Uterus (tissue), 4 donors: ENCODE results near the gene CTRL. TPM values are rescaled to one million over a fixed set of nuclear protein-coding genes. Genes with fewer than 3 reads are reported as not detected.

ENCODE experiments used
- DNase-seq, 2 donors: peaks; one replicate each; pipeline ENCODE4 v3.0.0-alpha.2; 2019 to 2020
- H3K27ac ChIP-seq, 2 donors: fragments of 200-600 bp; sonication (generic); 1 replicate in 1 of 2; 2 replicates in 1 of 2; pipeline ENCODE4 v1.5.1; 2016 to 2018
- H3K27me3 ChIP-seq, 2 donors: fragments of 200-600 bp; sonication (generic); one replicate each; pipeline ENCODE4 v1.5.1; 2018 to 2019; ENCODE audit warnings: control low read depth in 1 of 2
- H3K36me3 ChIP-seq, 2 donors: fragments of 200-600 bp; sonication (generic); one replicate each; pipeline ENCODE4 v1.5.1; 2019; ENCODE audit warnings: control low read depth in 1 of 2
- H3K4me1 ChIP-seq, 2 donors: fragments of 200-600 bp; sonication (generic); one replicate each; pipeline ENCODE4 v1.5.1; 2018 to 2019; ENCODE audit warnings: control low read depth in 1 of 2
- H3K4me3 ChIP-seq, 2 donors: fragments of 200-600 bp; sonication (generic); 1 replicate in 1 of 2; 2 replicates in 1 of 2; pipeline ENCODE4 v1.5.1; 2018 to 2019; ENCODE audit warnings: mild to moderate bottlenecking in 1 of 2
- H3K9me3 ChIP-seq, 2 donors: fragments of 200-600 bp; sonication (generic); one replicate each; pipeline ENCODE4 v1.5.1; 2019; ENCODE audit warnings: control low read depth in 1 of 2
- POLR2A ChIP-seq, 2 donors: fragments of 450-650 bp; IDR thresholded peaks; one replicate each; pipeline ENCODE4 v1.6.1; 2016; ENCODE audit warnings: antibody characterized with exemption in 2 of 2, mild to moderate bottlenecking in 1 of 2, moderate library complexity in 1 of 2
- intact Hi-C: fragments of 100-400 bp; cut with DNase I; formaldehyde crosslinking; loops from one replicate; pipeline ENCODE4 v1.15.1; 2023; ENCODE audit warnings: low total_unique reads
- total RNA-seq, 4 donors: library from RNA; depleted of rRNA in 3 of 4; stranded (reverse); fragments of >200 nt in 3 of 4; gene quantifications; one replicate each; pipeline versions ENCODE4 v1.1.0 to v1.2.4, GENCODE V29; 2014 to 2023
- TF ChIP-seq, protein P1 (sequence below), 4 experiments: fragments of 200-600 bp in 2 of 4; fragments of 450-650 bp in 2 of 4; sonication (generic) in 2 of 4; IDR thresholded peaks; one replicate each; pipeline ENCODE4 v1.5.1; 2016 to 2019; ENCODE audit warnings: antibody characterized with exemption in 4 of 4, mild to moderate bottlenecking in 2 of 4, moderate library complexity in 1 of 4
- donor health status: DM: yes; HTN: yes; CAD: no.

The CTRL gene
- total RNA-seq, result 1 to 10 TPM in 1 of 4 donors, not detected in 3; 1.0 TPM

DNA sequence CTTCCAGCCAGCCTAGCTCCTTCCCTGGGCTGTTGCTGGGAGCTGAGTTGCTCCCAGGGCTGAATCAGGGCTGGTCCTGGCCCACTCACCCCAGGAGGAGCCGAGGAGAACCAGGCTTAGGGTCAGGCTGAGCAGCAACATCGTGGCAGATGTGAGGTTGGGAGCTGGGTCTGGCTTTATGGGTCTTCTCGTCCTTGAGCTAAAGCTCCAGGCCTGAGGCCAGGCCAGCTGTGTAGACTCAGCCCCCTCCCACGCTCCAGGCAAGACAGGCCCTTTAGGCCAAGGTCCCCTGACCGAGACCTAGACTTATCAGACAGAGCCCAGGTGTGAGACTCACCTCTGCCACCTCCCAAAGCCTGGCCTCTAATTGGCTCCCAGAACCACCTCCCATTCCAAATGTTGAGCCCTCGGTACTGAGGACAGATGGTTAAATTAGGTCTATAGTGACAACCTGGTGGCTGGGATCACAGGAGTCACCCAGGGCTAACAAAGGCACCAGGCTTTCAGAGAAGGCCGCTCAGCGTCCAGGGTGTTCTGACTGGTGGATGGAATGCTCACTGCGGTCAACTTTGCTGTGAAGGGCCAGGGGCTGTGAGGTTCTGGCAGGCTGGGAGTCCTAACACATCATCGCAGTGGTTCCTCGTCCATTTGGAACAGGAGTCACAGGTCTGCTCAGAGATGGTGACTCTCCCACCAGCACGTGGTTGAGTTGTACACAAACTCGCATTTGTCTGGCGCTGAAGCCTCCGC lies at the start of gene CTRL:
Gene CTRL (minus strand): TSS at position 151 of the 750 bp plus-strand sequence. CDS start 10 bp downstream, at position 141.
- no peak for TF ChIP-seq POLR2A (IDR thresholded peaks at IDR 0.05)
- TF ChIP-seq, protein P1, sequence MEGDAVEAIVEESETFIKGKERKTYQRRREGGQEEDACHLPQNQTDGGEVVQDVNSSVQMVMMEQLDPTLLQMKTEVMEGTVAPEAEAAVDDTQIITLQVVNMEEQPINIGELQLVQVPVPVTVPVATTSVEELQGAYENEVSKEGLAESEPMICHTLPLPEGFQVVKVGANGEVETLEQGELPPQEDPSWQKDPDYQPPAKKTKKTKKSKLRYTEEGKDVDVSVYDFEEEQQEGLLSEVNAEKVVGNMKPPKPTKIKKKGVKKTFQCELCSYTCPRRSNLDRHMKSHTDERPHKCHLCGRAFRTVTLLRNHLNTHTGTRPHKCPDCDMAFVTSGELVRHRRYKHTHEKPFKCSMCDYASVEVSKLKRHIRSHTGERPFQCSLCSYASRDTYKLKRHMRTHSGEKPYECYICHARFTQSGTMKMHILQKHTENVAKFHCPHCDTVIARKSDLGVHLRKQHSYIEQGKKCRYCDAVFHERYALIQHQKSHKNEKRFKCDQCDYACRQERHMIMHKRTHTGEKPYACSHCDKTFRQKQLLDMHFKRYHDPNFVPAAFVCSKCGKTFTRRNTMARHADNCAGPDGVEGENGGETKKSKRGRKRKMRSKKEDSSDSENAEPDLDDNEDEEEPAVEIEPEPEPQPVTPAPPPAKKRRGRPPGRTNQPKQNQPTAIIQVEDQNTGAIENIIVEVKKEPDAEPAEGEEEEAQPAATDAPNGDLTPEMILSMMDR (IDR thresholded peaks at IDR 0.05), result no peak
- H3K36me3 ChIP-seq, result no peaks in the 10 kb centered on the region
- intact Hi-C loops, result no loop called here
- no peak within 1 kb of the TSS for H3K4me3 ChIP-seq
- H3K4me1 ChIP-seq, result peaks cover 0 to 3% of the 10 kb centered on the region in 2 donors
- DNase-seq, result no peak
- no peaks in the 10 kb centered on the region for H3K9me3 ChIP-seq
- H3K27ac ChIP-seq, result no peak within 1 kb of the TSS
- no peaks in the 10 kb centered on the region for H3K27me3 ChIP-seq

DNA sequence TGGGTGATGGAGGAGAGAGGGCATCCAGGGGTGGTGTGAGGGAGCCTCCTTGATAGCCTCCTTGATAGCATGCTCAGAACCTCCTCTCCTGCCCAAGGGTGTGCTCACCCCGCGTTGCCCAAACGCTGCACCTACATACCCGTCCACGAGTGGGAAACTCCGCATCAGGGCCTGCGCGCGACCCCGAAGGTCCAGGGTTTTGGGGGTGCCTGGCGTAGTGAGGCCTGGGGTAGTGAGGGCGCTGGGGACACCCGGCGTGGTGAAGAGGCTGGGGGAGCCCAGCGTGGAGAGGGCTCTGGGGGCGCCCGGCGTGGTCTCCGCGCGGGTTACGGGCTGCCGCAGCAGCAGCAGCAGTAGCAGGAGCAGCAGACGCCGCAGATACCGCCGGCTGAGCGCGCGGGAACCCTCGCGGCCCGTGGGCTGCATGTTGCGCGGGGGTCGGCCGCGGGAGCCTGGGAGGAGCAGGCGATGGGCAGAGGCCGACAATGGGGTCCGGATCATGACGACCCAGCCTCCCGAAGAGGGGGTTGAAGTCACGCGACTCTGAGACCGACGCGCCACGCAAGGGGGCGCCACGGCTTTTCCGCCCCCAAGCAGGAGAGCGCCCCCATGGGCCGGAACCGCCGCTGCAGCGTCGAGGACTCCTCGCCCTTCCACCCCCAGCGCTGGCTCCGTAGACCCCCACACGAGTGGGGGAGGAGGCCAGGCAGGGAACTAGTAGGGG lies 48.5 kb upstream of the CTRL start, which contains the start of gene DPEP3:
Gene DPEP3 (minus strand): TSS at position 545 of the 724 bp plus-strand sequence. CDS start 119 bp downstream, at position 426.
- Histone ChIP-seq H3K27me3 (no peaks in the 10 kb centered on the region), H3K4me1 (no peaks in the 10 kb centered on the region), H3K9me3 (no peaks in the 10 kb centered on the region), H3K36me3 (no peaks in the 10 kb centered on the region), H3K27ac (no peak within 1 kb of the TSS), H3K4me3 (no peak within 1 kb of the TSS)
- TF ChIP-seq POLR2A (IDR thresholded peaks at IDR 0.05), result no peak
- TF ChIP-seq, protein P1 (IDR thresholded peaks at IDR 0.05), result no peak
- intact Hi-C loops, result no loop called here
- no peak for DNase-seq

DNA sequence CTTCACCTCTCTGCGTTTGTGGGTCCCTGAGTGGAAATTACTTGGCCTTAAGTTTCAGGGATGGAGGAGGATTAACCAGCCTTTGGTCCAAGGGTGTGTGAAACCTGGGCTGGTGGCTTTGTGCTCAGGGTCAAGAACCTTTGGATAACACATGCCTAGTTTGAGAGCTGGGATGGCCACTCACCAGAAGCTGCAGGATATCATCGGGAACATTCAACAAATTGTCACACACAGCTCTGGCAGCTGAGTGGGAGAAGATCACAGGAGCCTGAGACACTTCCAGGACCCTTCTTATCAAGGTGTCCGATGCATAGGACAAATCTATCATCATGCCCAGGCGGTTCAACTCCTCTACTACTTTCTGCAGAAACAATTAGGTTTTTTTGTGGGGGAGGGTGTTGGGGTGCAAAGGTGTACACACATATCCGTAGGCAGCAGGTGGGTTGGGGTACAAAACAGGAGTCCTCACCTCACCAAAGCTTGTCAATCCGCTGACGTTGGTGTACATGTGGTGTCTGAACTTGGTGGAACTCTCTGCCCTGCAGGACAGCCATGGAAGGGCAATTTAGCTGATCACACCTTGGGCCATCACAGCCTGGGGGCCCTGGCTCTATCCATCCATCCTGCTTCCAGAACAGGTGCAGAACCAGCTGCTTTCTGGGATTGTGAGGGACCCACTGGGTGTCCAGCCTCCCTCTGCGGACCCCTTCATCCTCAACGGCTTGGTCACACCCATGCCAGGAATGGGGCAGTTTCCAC lies 46.0 kb upstream of the CTRL start:
- Histone ChIP-seq H3K36me3 (no peaks in the 10 kb centered on the region), H3K9me3 (no peaks in the 10 kb centered on the region), H3K27me3 (no peaks in the 10 kb centered on the region), H3K27ac (no peak overlapping the region), H3K4me3 (no peak overlapping the region), H3K4me1 (no peaks in the 10 kb centered on the region)
- DNase-seq, result no peak
- TF ChIP-seq, protein P1 (IDR thresholded peaks at IDR 0.05), result no peak
- no peak for TF ChIP-seq POLR2A (IDR thresholded peaks at IDR 0.05)
- intact Hi-C loops, result no loop called here

DNA sequence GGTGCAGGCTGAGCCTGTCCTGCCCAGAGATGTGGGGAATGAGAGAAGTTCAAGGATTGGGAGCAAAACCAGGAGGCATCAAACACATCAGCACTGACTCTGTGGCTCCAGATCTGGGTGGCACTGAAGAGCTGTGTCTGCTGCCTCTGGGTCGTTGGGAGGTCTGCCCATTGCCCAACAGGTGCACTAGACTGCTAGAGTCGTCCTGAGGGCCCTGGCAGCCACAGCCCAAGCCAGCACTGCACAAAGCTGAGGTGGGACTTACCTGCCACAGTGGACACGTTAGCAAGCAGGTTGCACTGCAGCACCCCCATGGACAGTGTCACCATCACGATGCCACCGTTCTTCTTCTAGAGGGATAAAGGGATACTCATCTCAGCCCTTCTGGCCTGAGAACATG lies 45.3 kb upstream of the CTRL start:
- H3K36me3 ChIP-seq, result no peaks in the 10 kb centered on the region
- H3K4me3 ChIP-seq, result no peak overlapping the region
- no peaks in the 10 kb centered on the region for H3K9me3 ChIP-seq
- TF ChIP-seq POLR2A (IDR thresholded peaks at IDR 0.05), result no peak
- TF ChIP-seq, protein P1 (IDR thresholded peaks at IDR 0.05), result no peak
- no peaks in the 10 kb centered on the region for H3K27me3 ChIP-seq
- DNase-seq, result no peak
- H3K4me1 ChIP-seq, result no peaks in the 10 kb centered on the region
- H3K27ac ChIP-seq, result no peak overlapping the region
- intact Hi-C loops, result no loop called here
